ENCODE measurements around the gene CADPS2.

The CADPS2 gene

GRCh38 chr7:122311734-122312450 is 574.4 kb downstream of the CADPS2 start:
- H3K27ac ChIP-seq, result no peak overlapping the region
- no peak for TF ChIP-seq ZFX (IDR thresholded peaks at IDR 0.05; ENCODE audit: borderline replicate concordance)
- no peak for TF ChIP-seq CTCF (IDR thresholded peaks at IDR 0.05)

- TF ChIP-seq CTCF (IDR thresholded peaks at IDR 0.05) (no peak), ZFX (IDR thresholded peaks at IDR 0.05; ENCODE audit: borderline replicate concordance) (no peak)
- no peak overlapping the region for H3K27ac ChIP-seq
Observed at GRCh38 chr7:122311050-122311700, 575.1 kb downstream of the CADPS2 start.

- TF ChIP-seq ZFX (IDR thresholded peaks at IDR 0.05; ENCODE audit: borderline replicate concordance) (no peak), CTCF (IDR thresholded peaks at IDR 0.05) (no peak)
- H3K27ac ChIP-seq, result no peak overlapping the region
Observed at GRCh38 chr7:122310119-122311021, 575.9 kb downstream of the CADPS2 start.

DNA sequence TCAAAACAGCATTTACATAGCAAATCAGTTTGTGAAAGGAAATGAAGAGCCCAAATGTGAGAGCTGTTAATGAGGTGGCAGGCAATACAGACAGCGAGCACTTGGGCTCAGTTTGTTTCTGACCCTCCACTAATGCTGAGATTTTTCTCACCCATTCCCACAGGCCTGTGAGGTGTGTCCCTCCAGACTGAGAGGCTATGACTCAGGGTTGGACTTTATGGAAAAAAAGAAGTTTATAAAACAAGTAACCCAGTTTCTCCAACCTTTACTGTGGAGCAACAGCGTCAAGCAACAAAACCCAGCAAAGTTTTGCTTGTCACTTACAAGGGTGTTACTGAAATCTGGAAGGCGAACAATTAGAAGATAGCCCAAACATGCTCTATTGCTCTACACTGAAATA is 576.8 kb downstream of the CADPS2 start:
- H3K27ac ChIP-seq, result no peak overlapping the region
- TF ChIP-seq ZFX (IDR thresholded peaks at IDR 0.05; ENCODE audit: borderline replicate concordance) (no peak), CTCF (IDR thresholded peaks at IDR 0.05) (no peak)

- TF ChIP-seq ZFX (IDR thresholded peaks at IDR 0.05; ENCODE audit: borderline replicate concordance), result no peak
- no peak for TF ChIP-seq CTCF (IDR thresholded peaks at IDR 0.05)
- H3K27ac ChIP-seq, result no peak overlapping the region
Observed at GRCh38 chr7:122307228-122307621, 579.0 kb downstream of the CADPS2 start.

GRCh38 chr7:122306320-122307227 is 579.7 kb downstream of the CADPS2 start:
- TF ChIP-seq CTCF (IDR thresholded peaks at IDR 0.05), result no peak
- TF ChIP-seq ZFX (IDR thresholded peaks at IDR 0.05; ENCODE audit: borderline replicate concordance), result no peak
- H3K27ac ChIP-seq, result peak overlapping the region; percentile 85
